Esophagus muscularis mucosa (tissue), 4 donors: ENCODE measurements around the gene UBE2N.

Source experiments
- CTCF ChIP-seq, 3 experiments: fragments of 200-600 bp in 2 of 3; fragments of 450-650 bp in 1 of 3; sonication (generic) in 2 of 3; IDR thresholded peaks; one replicate each; pipeline ENCODE4 v1.5.1; 2017 to 2019; ENCODE audit warnings: antibody characterized with exemption in 3 of 3, mild to moderate bottlenecking in 2 of 3, moderate library complexity in 1 of 3
- EP300 ChIP-seq: sonication (generic); formaldehyde crosslinking; IDR thresholded peaks from one replicate; pipeline ENCODE4 v1.6.1; 2017; ENCODE audit warnings: antibody characterized with exemption
- POLR2A ChIP-seq: fragments of 450-650 bp; IDR thresholded peaks from one replicate; pipeline ENCODE4 v1.6.1; 2017; ENCODE audit warnings: antibody characterized with exemption, moderate library complexity, mild to moderate bottlenecking, low read depth
- POLR2AphosphoS5 ChIP-seq, 2 donors: sonication (generic); formaldehyde crosslinking; IDR thresholded peaks; one replicate each; pipeline ENCODE4 v1.6.1; 2017; ENCODE audit warnings: antibody characterized with exemption in 2 of 2

GRCh38 chr12:93427779-93428564, 13.8 kb downstream of the UBE2N start:
- no peak for TF ChIP-seq CTCF (IDR thresholded peaks at IDR 0.05)
- TF ChIP-seq POLR2A, result no peak
- TF ChIP-seq POLR2AphosphoS5 (IDR thresholded peaks at IDR 0.05), result no peak
- no peak for TF ChIP-seq EP300
